Activated T-cell treated with anti-CD3 and anti-CD28 coated beads for 1 hour (primary cell): ENCODE results near the gene KMT5C.

Experiments
- DNase-seq: peaks from one replicate; pipeline ENCODE4 v3.0.0-alpha.2; 2020; ENCODE audit warnings: low read depth

KMT5C gene

DNA sequence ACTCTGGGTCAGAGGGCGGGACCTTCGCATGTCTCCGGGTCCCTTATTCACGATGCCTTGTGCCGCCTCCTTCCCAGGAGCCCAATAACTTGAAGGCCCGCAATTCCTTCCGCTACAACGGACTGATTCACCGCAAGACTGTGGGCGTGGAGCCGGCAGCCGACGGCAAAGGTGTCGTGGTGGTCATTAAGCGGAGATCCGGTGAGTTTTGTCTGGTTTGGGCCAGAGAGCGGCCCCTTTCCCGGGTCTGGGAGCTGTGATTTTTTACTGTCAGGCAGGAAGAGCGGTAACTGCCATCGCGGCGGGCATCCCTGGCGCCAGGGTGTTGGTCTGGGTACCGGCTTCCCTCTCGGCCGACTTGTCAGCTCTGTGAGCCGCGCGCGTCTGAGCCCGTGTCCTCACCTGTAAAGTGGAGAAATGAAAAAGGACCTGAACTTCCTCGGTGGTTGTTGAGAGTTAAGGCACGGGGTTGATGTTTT lies 46.9 kb downstream of the KMT5C start:
- DNase-seq = no peak

DNA sequence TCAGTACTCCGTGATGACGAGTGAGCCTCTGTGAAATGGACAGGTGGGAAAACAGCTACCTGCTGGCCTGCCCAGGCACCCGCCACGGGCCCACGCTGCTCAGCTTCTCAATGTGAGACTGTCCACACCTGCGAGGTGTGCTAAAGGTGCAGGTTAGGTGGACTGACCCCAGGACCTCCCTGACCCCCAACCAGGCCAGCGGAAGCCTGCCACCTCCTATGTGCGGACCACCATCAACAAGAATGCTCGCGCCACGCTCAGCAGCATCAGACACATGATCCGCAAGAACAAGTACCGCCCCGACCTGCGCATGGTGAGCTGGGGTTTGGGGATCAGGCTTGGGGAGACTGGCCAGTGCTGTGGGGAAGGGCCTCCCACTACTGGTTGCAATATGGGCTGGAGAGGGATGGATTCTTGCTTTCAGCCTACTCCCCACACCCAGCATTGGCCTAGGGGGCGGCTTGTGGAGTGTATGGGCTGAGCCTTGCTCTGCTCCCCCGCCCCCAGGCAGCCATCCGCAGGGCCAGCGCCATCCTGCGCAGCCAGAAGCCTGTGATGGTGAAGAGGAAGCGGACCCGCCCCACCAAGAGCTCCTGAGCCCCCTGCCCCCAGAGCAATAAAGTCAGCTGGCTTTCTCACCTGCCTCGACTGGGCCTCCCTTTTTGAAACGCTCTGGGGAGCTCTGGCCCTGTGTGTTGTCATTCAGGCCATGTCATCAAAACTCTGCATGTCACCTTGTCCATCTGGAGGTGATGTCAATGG lies 48.2 kb downstream of the KMT5C start:
- DNase-seq = no peak

DNA sequence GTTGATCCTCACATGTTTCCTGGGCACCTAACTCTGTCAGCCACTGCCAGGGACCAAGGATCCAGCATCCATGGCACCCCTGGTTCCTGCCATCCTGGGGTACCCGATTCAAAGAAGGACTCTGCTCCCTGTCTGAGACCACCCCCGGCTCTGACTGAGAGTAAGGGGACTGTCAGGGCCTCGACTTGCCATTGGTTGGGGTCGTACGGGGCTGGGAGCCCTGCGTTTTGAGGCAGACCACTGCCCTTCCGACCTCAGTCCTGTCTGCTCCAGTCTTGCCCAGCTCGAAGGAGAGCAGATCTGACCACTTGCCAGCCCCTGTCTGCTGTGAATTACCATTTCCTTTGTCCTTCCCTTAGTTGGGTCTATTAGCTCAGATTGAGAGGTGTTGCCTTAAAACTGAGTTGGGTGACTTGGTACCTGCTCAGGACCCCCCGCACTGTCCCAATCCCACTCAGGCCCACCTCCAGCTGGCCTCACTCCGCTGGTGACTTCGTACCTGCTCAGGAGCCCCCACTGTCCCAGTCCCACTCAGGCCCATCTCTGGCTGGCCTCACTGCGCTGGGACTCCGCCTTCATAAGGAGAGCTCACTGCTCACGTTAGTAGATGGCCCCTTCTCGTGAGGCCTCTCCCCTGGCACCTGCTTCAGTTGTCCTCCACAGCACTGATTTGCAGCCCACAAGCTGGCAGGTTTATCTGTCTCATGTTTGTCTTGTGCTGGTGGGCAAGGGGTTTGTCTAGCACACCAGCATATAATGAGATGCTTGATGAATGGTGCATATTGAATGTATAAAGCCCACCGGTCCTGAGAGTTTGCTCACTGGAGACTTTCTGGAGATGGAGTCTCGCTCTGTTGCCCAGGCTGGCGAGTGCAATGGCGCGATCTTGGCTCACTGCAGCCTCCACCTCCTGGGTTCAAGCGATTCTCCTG lies 50.0 kb downstream of the KMT5C start:
- DNase-seq = no peak

DNA sequence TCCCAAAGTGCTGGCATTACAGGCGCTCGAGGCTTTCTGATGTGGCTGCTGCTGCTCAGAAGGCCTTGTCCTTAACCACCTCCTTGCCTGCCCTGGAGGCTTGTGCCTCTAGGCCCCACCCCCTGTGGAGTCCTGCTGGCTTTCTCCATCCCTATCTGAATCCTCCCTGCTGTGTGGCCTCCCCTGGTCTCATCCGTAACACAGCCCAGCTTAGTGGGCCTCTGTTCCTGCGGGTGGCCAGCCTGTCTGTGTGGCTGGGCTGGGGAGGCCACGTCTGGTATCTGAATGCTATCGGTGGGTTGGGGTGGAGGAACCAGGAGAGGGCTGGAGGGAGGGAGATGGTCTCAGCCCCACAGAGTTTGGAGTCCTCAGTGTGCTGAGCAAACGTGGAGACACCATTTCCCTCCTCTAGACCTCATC lies 50.8 kb downstream of the KMT5C start:
- DNase-seq = no peak

DNA sequence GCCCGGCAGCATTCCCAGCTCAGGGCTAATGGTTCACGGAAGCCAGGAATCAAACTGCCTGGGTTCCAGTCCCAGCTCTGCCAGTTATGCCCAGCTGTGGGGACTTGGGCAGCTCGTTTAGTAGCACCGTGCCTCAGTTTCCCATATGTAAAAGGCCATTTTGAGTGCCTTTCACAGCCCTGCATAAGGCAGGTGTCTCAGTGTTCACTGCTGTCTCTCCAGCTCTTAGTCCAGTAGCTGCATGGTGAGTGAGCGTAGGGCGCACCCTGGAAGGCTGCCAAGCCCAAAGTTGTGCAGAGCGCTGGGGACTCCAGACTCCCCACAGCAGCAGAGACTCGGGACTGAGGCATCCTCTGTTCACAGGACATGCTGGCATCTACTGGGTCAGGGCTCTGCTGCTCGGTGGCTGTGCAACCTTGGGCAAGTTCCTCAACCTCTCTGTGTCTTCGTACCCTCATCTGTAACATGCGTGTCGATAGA lies 51.6 kb downstream of the KMT5C start:
- no peak for DNase-seq

DNA sequence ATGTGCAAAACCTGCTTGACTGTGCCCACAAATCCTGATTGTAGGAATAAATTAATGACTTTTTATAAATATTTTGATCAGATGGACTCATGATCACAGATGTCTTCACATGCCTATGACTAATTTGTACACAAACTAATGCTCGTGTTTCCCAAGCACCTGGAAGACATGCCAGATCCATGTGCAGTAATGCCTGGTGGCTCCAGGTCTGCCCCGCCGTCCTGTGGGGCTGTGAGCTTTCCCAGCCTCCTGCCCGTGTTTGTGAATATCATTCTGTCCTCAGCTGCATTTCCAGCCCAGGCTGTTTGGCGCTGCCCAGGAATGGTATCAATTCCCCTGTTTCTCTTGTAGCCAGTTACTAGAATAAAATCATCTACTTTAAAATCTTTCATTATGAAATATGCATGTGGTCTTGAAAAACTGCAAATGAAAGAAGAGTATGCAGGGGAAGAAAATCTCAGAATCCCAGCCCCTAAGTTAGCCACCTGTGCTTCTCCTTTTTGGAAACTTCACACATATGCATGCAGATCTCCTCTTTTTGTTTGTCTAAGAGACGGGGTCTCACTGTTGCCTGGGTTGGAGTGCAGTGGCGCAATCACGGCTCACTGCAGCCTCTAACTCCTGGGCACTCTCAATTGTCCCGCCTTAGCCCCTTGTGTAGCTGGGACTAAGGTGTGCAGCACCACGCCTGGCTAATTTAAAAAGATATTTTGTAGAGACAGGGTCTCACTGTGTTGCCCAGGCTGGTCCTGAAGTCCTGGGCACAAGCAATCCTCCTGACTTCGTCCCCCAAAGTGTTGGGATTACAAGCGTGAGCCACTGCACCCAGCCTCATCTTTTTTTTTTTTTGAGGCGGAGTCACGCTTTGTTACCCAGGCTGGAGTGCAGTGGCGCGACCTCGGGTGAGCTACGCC lies 52.3 kb downstream of the KMT5C start:
- DNase-seq = no peak

DNA sequence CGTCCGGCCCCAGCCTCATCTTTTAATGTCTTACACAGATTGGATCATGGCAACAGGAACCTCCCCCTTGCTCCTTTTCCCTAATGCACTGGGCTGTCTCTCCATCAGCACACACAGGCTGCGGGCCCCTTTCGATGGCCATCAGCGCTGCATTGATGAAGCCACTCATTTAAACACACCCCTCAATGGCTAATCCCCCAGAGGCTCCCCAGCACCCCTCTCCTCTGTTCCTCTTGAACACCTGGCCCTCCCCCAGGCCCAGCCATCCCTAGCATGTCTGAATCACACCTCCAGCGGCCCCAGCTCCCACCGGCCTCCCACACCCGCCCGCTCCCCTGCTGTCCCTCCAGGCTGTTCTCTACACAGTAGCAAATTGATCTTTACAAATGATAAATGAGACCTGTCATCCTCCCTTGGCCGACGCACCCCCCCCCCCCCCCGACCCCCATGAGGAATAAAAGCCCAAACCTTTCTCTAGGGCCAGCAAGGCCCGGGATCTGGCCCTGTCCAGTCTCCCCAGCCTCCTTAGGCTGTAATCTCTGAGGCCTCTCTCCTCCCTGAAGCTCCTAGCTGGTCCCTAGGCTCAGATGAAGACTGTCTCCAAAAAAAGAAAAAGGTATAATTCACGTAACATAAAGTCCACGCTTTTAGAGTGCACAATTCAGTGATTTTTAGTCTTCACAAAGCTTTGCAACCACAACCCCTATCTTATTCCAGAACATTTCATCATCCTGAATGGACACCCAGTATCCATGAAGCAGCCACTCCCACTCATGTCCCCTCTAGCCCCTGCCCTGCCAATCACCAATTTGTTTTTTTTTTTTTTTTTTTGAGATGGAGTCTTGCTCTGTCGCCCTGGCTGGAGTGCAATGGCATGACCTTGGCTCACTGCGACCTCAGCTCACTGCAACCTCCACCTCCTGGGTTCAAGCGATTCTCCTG lies 53.4 kb downstream of the KMT5C start:
- no peak for DNase-seq
